Activated B cell treated with CpG ODN at 0.5 μM for 24 hours (primary cell): ENCODE measurements around the gene DGKI. TPM values are rescaled to one million over a fixed set of nuclear protein-coding genes. Genes with fewer than 3 reads are reported as not detected.

Experiments
- ATAC-seq: fragments of 200-7000 bp; cut with Tn5 transposase; one replicate; pipeline ENCODE4 v1.10.0; 2021; ENCODE audit warnings: low read depth, mild to moderate bottlenecking, moderate library complexity
- CTCF ChIA-PET: fragments of 350-600 bp; sonication (Branson Sonifier 250); formaldehyde crosslinking; loops from one replicate; lab custom pipeline; 2021; ENCODE audit warnings: antibody characterized with exemption; lab: Charles Lee
- POLR2A ChIA-PET: fragments of 350-600 bp; sonication (Branson Sonifier 250); formaldehyde crosslinking; loops from one replicate; lab custom pipeline; 2021; ENCODE audit warnings: antibody characterized with exemption; lab: Charles Lee
- DNase-seq: peaks from one replicate; pipeline ENCODE4 v3.0.0; 2022
- H3K27ac Mint-ChIP-seq: one replicate; pipeline ENCODE4 v1.8.0; 2020; ENCODE audit warnings: mixed read lengths
- H3K27me3 Mint-ChIP-seq: one replicate; pipeline ENCODE4 v1.8.0; 2021; ENCODE audit warnings: mixed read lengths
- H3K36me3 Mint-ChIP-seq: one replicate; pipeline ENCODE4 v1.8.0; 2021; ENCODE audit warnings: low read depth, mixed read lengths
- H3K4me1 Mint-ChIP-seq: one replicate; pipeline ENCODE4 v1.8.0; 2021; ENCODE audit warnings: mixed read lengths
- H3K4me3 Mint-ChIP-seq: one replicate; pipeline ENCODE4 v1.8.0; 2020; ENCODE audit warnings: mild to moderate bottlenecking, mixed read lengths
- H3K9me3 Mint-ChIP-seq: one replicate; pipeline ENCODE4 v1.8.0; 2020; ENCODE audit warnings: mixed read lengths
- intact Hi-C: fragments of 100-400 bp; cut with micrococcal nuclease; formaldehyde crosslinking; loops from one replicate; pipeline ENCODE4 v1.15.1; 2024
- total RNA-seq: library from RNA; stranded (reverse); gene quantifications from 2 replicates; pipeline ENCODE4 v1.2.3, GENCODE V29; 2022
- TF ChIP-seq, protein P1 (sequence below): fragments of 200-600 bp; IDR thresholded peaks from one replicate; pipeline ENCODE4 v1.8.0; 2022; ENCODE audit warnings: antibody characterized with exemption, mild to moderate bottlenecking

Gene DGKI
- total RNA-seq, 1 donor from 2014 or later: not detected

DNA sequence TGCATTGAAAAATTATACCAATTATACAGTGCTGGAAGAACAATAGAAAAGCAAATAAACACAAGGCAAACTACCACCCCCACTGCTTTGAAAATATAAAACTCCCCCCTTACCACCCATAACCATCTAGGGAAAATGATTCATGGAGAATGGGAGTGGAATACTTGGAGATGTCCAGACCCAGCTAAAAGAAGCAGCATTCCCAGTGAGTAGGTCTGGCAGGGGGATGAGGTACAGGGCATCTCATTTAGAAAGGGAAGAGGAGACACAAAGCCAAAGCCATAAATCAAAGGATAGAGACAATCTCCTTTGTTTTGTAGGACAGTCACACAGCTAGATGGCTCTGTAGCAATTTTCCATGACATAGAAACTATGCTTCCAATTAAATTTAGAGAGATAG is 36.0 kb upstream of the DGKI start:
- CTCF ChIA-PET: no interaction called here
- ATAC-seq (no peak), DNase-seq (no peak)
- H3K4me1 Mint-ChIP-seq: no peaks in the 10 kb centered on the region
- H3K36me3 Mint-ChIP-seq: peaks cover 78% of the 10 kb centered on the region
- TF ChIP-seq, protein P1, sequence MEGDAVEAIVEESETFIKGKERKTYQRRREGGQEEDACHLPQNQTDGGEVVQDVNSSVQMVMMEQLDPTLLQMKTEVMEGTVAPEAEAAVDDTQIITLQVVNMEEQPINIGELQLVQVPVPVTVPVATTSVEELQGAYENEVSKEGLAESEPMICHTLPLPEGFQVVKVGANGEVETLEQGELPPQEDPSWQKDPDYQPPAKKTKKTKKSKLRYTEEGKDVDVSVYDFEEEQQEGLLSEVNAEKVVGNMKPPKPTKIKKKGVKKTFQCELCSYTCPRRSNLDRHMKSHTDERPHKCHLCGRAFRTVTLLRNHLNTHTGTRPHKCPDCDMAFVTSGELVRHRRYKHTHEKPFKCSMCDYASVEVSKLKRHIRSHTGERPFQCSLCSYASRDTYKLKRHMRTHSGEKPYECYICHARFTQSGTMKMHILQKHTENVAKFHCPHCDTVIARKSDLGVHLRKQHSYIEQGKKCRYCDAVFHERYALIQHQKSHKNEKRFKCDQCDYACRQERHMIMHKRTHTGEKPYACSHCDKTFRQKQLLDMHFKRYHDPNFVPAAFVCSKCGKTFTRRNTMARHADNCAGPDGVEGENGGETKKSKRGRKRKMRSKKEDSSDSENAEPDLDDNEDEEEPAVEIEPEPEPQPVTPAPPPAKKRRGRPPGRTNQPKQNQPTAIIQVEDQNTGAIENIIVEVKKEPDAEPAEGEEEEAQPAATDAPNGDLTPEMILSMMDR: no peak
- no peak overlapping the region for H3K27ac Mint-ChIP-seq
- H3K9me3 Mint-ChIP-seq: peaks cover 4% of the 10 kb centered on the region
- no peak overlapping the region for H3K4me3 Mint-ChIP-seq
- POLR2A ChIA-PET: no interaction called here
- H3K27me3 Mint-ChIP-seq: no peaks in the 10 kb centered on the region
- intact Hi-C loops: no loop called here

DNA sequence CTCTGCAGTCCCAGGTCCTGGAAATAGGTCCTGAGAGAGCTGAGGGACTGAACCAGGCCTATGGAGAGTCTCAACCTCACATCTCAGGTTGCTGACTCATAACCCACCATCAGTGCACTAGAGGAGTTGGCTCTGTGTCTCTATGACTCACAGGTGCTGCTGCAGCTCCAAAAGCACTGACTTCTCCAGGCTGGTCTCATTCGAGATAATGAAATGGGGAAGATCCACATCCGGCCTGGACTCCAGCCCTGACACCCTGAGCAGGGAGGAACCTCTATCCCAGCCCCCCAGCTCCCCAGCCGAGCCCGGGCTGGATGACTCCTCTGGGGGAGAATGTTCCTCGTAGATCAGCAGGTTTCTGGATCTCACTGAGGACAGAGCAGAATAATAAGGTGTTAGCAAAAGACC is 35.5 kb upstream of the DGKI start:
- Mint-ChIP-seq H3K4me3 (no peak overlapping the region), H3K27ac (no peak overlapping the region), H3K4me1 (no peaks in the 10 kb centered on the region), H3K27me3 (no peaks in the 10 kb centered on the region), H3K36me3 (peaks cover 78% of the 10 kb centered on the region), H3K9me3 (peaks cover 4% of the 10 kb centered on the region)
- ChIA-PET CTCF (no interaction called here), POLR2A (no interaction called here)
- no peak for ATAC-seq
- TF ChIP-seq, protein P1: no peak
- intact Hi-C loops: no loop called here
- DNase-seq: no peak

DNA sequence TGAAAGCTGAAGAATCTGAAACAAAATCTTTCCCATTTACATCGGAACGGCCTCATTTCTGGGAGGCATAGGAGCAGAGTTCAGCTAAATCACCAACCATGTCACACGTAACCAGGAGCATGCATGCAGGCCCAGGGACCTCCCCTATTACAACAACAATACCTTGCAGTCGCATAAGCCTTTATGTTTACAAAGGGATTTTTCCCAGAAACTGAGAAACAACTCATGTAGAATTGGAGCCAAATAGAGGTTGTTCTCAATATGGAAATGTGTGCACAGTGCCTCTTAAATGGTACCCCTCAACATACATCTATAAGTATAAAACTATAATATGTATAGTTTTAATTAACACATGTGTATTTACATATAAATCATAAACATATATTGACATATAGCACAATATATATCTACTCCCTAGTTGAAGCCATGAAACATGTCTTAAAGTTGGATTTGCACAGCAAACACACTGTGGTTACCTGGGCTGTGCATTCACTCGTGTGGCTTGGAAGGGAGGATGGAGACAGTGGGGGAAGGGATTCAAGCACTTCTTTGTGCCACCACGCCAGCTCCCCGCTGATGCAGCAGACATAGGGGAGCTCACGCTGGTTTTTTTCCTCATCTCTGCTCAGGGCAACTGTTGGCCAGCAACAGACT is 35.0 kb upstream of the DGKI start:
- ChIA-PET POLR2A (no interaction called here), CTCF (no interaction called here)
- TF ChIP-seq, protein P1: no peak
- ATAC-seq (no peak), DNase-seq (no peak)
- Mint-ChIP-seq H3K4me1 (no peaks in the 10 kb centered on the region), H3K9me3 (peaks cover 4% of the 10 kb centered on the region), H3K36me3 (peaks cover 78% of the 10 kb centered on the region), H3K4me3 (no peak overlapping the region), H3K27me3 (no peaks in the 10 kb centered on the region), H3K27ac (no peak overlapping the region)
- intact Hi-C loops: no loop called here

DNA sequence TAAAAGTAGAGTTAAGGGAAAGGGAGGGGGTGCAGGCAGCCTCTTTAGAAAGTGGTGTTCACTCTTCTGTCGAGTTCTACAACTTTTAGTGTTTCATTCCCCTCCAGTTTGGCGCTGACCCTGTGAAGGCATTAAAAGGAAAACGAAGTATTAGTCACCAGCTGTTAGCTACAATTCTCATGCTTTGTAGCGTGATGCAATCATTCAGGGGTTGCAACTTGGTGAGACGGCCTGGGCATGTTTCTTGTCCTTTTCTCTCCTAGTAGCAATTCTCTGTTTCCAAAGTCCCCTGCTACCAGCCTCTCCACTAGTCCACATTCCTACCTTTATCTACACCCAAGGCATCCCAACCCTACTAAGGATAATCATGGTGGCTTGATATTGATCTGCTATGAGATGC is 33.7 kb upstream of the DGKI start:
- POLR2A ChIA-PET: no interaction called here
- DNase-seq (no peak), ATAC-seq (no peak)
- Mint-ChIP-seq H3K27ac (no peak overlapping the region), H3K4me3 (no peak overlapping the region), H3K9me3 (peaks cover 4% of the 10 kb centered on the region), H3K27me3 (no peaks in the 10 kb centered on the region), H3K36me3 (peaks cover 77% of the 10 kb centered on the region), H3K4me1 (no peaks in the 10 kb centered on the region)
- CTCF ChIA-PET: no interaction called here
- intact Hi-C loops: no loop called here
- TF ChIP-seq, protein P1: no peak

DNA sequence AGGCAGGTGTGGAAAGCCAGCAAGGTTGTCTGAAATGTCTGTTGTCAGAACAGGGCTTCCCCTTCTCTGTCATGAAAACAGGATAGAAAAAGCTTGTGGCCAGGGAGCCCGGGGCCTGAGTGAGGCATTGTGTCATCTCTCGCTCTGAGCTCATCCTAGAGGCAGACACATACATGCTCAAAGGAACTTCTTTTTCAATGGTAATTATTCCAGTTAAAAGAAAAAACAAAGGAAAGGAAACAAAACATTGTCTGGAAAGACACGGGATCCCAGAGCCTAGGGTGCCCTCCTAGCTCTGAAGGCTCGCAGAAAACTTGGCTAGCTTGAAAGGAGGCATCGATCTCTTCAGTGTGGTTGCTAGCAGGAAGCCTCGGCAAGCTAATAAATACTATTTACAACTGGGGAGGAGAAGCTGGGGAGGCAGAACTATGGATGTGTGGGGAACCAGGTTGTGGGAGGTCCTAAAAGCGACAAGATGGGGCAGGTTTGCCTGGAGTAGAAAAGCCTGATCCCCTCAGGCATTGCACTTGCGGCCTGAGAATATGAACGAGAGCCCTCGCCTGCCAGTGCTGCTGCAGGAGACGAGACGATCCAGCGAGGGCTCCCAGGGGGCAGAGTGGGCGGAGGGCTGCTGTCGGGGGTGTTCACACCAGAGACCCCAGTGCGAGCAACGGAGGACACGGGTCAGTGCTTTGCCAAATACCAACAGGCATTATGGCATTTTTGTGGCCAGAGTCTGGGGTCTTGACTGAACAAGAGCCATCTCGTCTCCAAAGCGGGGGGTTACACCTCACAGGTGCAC is 32.8 kb upstream of the DGKI start:
- Mint-ChIP-seq H3K27me3 (no peaks in the 10 kb centered on the region), H3K36me3 (peaks cover 72% of the 10 kb centered on the region), H3K4me3 (no peak overlapping the region), H3K4me1 (no peaks in the 10 kb centered on the region), H3K27ac (no peak overlapping the region), H3K9me3 (peaks cover 4% of the 10 kb centered on the region)
- ATAC-seq (no peak), DNase-seq (no peak)
- ChIA-PET CTCF (no interaction called here), POLR2A (no interaction called here)
- intact Hi-C loops: no loop called here
- TF ChIP-seq, protein P1: no peak
